SH-SY5Y (cell line): Measurements from ENCODE around the gene HPS4.

Experiments
- GATA2 ChIP-seq: IDR thresholded peaks from 2 replicates; pipeline ENCODE4 v1.6.1; 2011; ENCODE audit warnings: mild to moderate bottlenecking, low read depth, low read length
- GATA3 ChIP-seq: IDR thresholded peaks from 2 replicates; pipeline ENCODE4 v1.6.1; 2011; ENCODE audit warnings: low read depth, mild to moderate bottlenecking, low read length, moderate library complexity

GRCh38 chr22:26435327-26436093, 48.1 kb downstream of the HPS4 start:
- TF ChIP-seq GATA2 (no peak), GATA3 (no peak)
